Fibroblast of lung (primary cell): ENCODE results near the gene TCEAL7. TPM values are rescaled to one million over a fixed set of nuclear protein-coding genes. Genes with fewer than 3 reads are reported as not detected.

ENCODE experiments used
- DNase-seq, 2 donors: peaks; one replicate each; pipeline versions ENCODE4 v3.0.0 to v3.0.0-alpha.2; 2010; ENCODE audit warnings: low read depth in 2 of 2
- H2AFZ ChIP-seq: 2 replicates; pipeline ENCODE4 v1.5.1; 2012; ENCODE audit warnings: low read length, control low read depth, inconsistent platforms
- H3K27ac ChIP-seq: 2 replicates; pipeline ENCODE4 v1.5.1; 2011; ENCODE audit warnings: low read length, control low read depth; ENCODE audit not compliant: insufficient read depth
- H3K27me3 ChIP-seq: 2 replicates; pipeline ENCODE4 v1.5.1; 2011; ENCODE audit warnings: mild to moderate bottlenecking, low read length; ENCODE audit not compliant: control insufficient read depth, insufficient read depth
- H3K36me3 ChIP-seq: 2 replicates; pipeline ENCODE4 v1.5.1; 2011; ENCODE audit warnings: low read length; ENCODE audit not compliant: control insufficient read depth, insufficient read depth
- H3K4me1 ChIP-seq: 2 replicates; pipeline ENCODE4 v1.5.1; 2011; ENCODE audit warnings: low read length; ENCODE audit not compliant: control insufficient read depth, insufficient read depth; ENCODE audit errors: extremely low read depth
- H3K4me2 ChIP-seq: 2 replicates; pipeline ENCODE4 v1.5.1; 2011; ENCODE audit warnings: low read length, control low read depth; ENCODE audit not compliant: insufficient read depth; ENCODE audit errors: extremely low read depth
- H3K4me3 ChIP-seq, 4 experiments: fragments of 200-600 bp in 1 of 4; sonication (generic) in 1 of 4; replicated peaks in 1 of 4; 2 replicates each; pipeline ENCODE4 v1.5.1; 2011 to 2016; ENCODE audit warnings: low read length in 4 of 4, low read depth in 3 of 4, mild to moderate bottlenecking in 3 of 4, control low read depth in 2 of 4, inconsistent platforms in 1 of 4, mixed read lengths in 1 of 4; ENCODE audit not compliant: insufficient read depth in 1 of 4; ENCODE audit errors: control extremely low read depth in 1 of 4
- H3K79me2 ChIP-seq: 2 replicates; pipeline ENCODE4 v1.5.1; 2012; ENCODE audit warnings: mild to moderate bottlenecking, low read length, inconsistent platforms; ENCODE audit not compliant: control insufficient read depth, insufficient read depth
- H3K9ac ChIP-seq: 2 replicates; pipeline ENCODE4 v1.5.1; 2011; ENCODE audit warnings: mild to moderate bottlenecking, low read length, control low read depth; ENCODE audit not compliant: insufficient read depth
- H3K9me3 ChIP-seq: 2 replicates; pipeline ENCODE4 v1.5.1; 2012; ENCODE audit warnings: low read depth, low read length; ENCODE audit not compliant: control insufficient read depth, insufficient read depth
- H4K20me1 ChIP-seq: 2 replicates; pipeline ENCODE4 v1.5.1; 2011; ENCODE audit warnings: low read length; ENCODE audit not compliant: control insufficient read depth, insufficient read depth; ENCODE audit errors: extremely low read depth
- EZH2 ChIP-seq: IDR thresholded peaks from 2 replicates; pipeline ENCODE4 v1.5.1; 2012; ENCODE audit warnings: low read length, control low read depth, mild to moderate bottlenecking; ENCODE audit errors: missing control alignments
- polyA plus RNA-seq, 2 donors: library from polyadenylated mRNA; depleted of rRNA in 1 of 2; stranded (reverse) in 1 of 2; unstranded in 1 of 2; fragments of >200 nt; gene quantifications; 2 replicates each; pipeline ENCODE4 v1.2.1, GENCODE V29; 2011 to 2012; ENCODE audit warnings: missing spikeins in 1 of 2
- total RNA-seq: library from RNA; depleted of rRNA; stranded (reverse); fragments of >200 nt; gene quantifications from 2 replicates; pipeline ENCODE4 v1.2.1, GENCODE V29; 2014
- TF ChIP-seq, protein P1 (sequence below), 2 donors: IDR thresholded peaks in 1 of 2; conservative IDR thresholded peaks in 1 of 2; 1 replicate in 1 of 2; 2 replicates in 1 of 2; pipeline ENCODE4 v1.5.1; 2011 to 2012; ENCODE audit warnings: low read length in 2 of 2, control low read depth in 1 of 2, inconsistent platforms in 1 of 2, low read depth in 1 of 2, mild to moderate bottlenecking in 1 of 2

TCEAL7 gene
- total and polyA plus RNA-seq, 2 donors (not counting 1 experiment from before 2014, with no cell fraction given), result 32.5 to 46.8 TPM

DNA sequence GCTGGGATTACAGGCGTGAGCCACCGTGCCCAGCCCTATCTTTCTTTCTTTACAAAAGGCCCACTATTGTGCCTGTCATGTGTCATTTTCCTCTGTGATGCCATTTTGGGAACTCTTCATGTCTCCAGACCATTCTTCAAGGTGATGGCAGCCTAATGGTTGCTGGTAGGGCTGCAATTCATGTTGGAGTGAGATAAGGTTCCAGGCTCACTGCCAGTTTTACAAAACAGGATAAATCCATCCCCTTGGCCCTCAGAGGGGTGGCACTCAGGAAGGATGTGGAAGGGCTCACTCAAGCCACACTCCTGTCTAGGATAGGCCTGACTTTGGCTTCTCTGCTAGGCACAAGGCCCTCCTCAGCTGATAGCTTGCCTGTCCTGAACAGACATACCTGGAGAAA lies 30.1 kb downstream of the TCEAL7 start:
- Histone ChIP-seq H3K27ac (no peak overlapping the region), H3K4me2 (no peak overlapping the region)
- no peak for DNase-seq

DNA sequence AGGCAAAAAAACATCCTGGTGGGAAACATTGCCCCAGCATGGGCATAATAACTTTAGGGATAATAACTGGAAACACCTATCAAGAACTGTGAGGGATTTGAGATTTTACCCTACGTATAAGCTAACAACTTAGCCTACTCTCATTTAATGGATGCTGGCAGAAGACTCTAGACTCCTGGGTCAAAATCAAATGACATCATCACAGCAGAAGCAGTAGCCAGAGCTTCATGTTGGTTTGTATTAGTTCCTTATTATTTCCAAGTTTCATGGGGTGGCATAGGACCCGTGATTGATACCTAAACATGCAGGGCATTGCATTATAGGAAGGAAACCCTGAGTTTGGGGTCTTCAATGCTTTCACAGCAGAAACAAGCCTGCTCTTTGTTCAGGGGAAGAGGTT lies 30.9 kb downstream of the TCEAL7 start:
- Histone ChIP-seq H3K9me3 (no peaks in the 10 kb centered on the region), H2AFZ (no peak overlapping the region), H3K4me3 (no peak overlapping the region), H3K9ac (no peak overlapping the region), H3K27ac (no peak overlapping the region), H3K4me1 (peaks cover 4% of the 10 kb centered on the region), H3K79me2 (peaks cover 16% of the 10 kb centered on the region), H4K20me1 (no peaks in the 10 kb centered on the region), H3K4me2 (no peak overlapping the region), H3K36me3 (no peaks in the 10 kb centered on the region), H3K27me3 (no peaks in the 10 kb centered on the region)
- TF ChIP-seq, protein P1, sequence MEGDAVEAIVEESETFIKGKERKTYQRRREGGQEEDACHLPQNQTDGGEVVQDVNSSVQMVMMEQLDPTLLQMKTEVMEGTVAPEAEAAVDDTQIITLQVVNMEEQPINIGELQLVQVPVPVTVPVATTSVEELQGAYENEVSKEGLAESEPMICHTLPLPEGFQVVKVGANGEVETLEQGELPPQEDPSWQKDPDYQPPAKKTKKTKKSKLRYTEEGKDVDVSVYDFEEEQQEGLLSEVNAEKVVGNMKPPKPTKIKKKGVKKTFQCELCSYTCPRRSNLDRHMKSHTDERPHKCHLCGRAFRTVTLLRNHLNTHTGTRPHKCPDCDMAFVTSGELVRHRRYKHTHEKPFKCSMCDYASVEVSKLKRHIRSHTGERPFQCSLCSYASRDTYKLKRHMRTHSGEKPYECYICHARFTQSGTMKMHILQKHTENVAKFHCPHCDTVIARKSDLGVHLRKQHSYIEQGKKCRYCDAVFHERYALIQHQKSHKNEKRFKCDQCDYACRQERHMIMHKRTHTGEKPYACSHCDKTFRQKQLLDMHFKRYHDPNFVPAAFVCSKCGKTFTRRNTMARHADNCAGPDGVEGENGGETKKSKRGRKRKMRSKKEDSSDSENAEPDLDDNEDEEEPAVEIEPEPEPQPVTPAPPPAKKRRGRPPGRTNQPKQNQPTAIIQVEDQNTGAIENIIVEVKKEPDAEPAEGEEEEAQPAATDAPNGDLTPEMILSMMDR (conservative IDR thresholded peaks at IDR 0.05 in 1 of 2, IDR thresholded peaks at IDR 0.05 in 1 of 2; ENCODE audit: low read depth in 1 of 2, low read length in 2 of 2), result no peak
- no peak for TF ChIP-seq EZH2
- DNase-seq, result no peak

More for the DNA sequence above, 30.1 kb downstream of the TCEAL7 start:
- no peak for TF ChIP-seq EZH2
- TF ChIP-seq, protein P1 (conservative IDR thresholded peaks at IDR 0.05 in 1 of 2, IDR thresholded peaks at IDR 0.05 in 1 of 2; ENCODE audit: low read depth in 1 of 2, low read length in 2 of 2), result no peak
- H3K4me1 ChIP-seq, result peaks cover 4% of the 10 kb centered on the region
- no peak overlapping the region for H3K4me3 ChIP-seq
- no peaks in the 10 kb centered on the region for H3K9me3 ChIP-seq
- H3K27me3 ChIP-seq, result no peaks in the 10 kb centered on the region
- no peak overlapping the region for H3K9ac ChIP-seq
- H3K36me3 ChIP-seq, result no peaks in the 10 kb centered on the region
- H3K79me2 ChIP-seq, result peaks cover 16% of the 10 kb centered on the region
- H4K20me1 ChIP-seq, result no peaks in the 10 kb centered on the region
- no peak overlapping the region for H2AFZ ChIP-seq

- Histone ChIP-seq H2AFZ (no peak overlapping the region), H3K27me3 (no peaks in the 10 kb centered on the region), H3K27ac (no peak overlapping the region), H3K36me3 (no peaks in the 10 kb centered on the region), H3K79me2 (peaks cover 10% of the 10 kb centered on the region), H3K4me2 (no peak overlapping the region), H3K4me3 (no peak overlapping the region), H3K4me1 (peaks cover 4% of the 10 kb centered on the region), H3K9ac (no peak overlapping the region), H4K20me1 (no peaks in the 10 kb centered on the region), H3K9me3 (no peaks in the 10 kb centered on the region)
- TF ChIP-seq, protein P1 (conservative IDR thresholded peaks at IDR 0.05 in 1 of 2, IDR thresholded peaks at IDR 0.05 in 1 of 2; ENCODE audit: low read depth in 1 of 2, low read length in 2 of 2), result no peak
- TF ChIP-seq EZH2, result no peak
- DNase-seq, result peak in 1 of 2 donors; percentile 31
Observed at GRCh38 chrX:103361798-103362197, 31.8 kb downstream of the TCEAL7 start.
